GM21526 (cell line): Measurements from ENCODE around the gene INHBC.

Experiments
- ATAC-seq: cut with Tn5 transposase; IDR thresholded peaks from one replicate; pipeline ENCODE4 v1.9.1; 2021; ENCODE audit warnings: moderate library complexity; ENCODE audit not compliant: unreplicated experiment, low FRiP score

INHBC gene

DNA sequence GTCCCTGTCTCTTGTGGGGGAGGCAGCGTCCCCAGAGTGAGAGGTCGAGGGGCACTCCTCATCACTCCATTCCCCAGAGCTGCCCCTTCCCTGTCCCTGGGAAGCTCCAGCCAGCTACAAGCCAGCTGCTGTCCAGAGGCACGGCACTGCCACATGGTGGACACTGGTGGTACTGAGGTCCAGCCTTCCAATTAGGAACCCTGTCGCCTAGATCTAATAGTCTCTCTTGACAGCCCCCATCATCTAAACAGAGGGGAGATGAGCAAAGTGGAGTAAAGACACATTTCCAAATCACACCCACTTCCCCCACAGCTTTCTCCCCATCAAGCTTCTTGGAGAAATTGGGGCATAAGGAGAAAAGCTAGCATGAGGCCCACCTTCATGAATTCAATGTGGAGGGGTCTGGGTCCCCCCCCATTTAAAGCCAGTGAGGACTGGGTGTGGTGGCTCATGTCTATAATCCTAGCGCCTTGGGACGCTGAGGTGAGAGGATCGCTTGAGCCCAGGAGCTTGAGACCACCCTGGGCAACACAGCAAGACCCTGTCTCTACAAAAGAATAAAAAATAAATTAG is 18.4 kb downstream of the INHBC start:
- no peak for ATAC-seq

- no peak for ATAC-seq
Measured at GRCh38 chr12:57454213-57454565, 19.6 kb downstream of the INHBC start.

DNA sequence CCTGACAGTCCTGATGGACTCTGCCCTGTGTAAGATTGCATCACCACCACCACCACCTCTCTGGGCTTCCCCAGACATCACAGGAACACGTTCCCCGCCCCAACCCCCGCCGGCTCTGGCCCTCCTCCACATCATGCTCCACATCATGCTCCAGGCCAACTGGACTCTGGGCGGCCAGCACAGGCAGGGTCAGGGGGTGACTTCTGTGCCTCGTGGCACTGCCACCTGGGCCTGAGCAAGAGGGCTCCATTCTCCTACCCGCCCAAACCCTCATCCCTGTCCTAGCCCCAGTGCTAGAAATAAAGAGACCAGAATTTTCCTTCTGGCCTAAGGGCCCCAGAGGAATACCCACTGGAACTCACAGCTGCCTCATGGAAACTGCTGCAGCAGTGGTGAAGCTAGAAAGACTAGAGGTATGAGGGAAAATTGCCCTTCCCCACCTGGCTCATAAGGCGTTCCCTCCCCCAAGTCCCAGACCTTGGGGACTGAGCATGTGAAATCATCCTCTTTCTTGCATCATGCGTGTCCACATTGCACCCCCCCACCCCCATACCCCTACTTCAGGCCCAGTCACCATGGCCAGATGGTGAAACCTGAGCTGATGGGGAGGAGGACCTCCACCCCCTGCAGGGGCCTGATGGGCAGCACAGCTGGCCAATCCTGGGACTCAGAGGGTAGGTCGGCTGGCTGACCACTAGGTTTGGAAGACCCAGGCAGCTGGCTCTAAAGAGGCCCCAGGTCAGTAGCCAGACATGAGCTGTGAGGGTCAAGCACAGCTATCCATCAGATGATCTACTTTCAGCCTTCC is 20.2 kb downstream of the INHBC start, which contains the start of gene INHBE:
INHBE (plus strand) TSS at position 742 of the 808 bp plus-strand sequence. CDS start 230 bp downstream, outside the sequence.
- ATAC-seq: no peak

DNA sequence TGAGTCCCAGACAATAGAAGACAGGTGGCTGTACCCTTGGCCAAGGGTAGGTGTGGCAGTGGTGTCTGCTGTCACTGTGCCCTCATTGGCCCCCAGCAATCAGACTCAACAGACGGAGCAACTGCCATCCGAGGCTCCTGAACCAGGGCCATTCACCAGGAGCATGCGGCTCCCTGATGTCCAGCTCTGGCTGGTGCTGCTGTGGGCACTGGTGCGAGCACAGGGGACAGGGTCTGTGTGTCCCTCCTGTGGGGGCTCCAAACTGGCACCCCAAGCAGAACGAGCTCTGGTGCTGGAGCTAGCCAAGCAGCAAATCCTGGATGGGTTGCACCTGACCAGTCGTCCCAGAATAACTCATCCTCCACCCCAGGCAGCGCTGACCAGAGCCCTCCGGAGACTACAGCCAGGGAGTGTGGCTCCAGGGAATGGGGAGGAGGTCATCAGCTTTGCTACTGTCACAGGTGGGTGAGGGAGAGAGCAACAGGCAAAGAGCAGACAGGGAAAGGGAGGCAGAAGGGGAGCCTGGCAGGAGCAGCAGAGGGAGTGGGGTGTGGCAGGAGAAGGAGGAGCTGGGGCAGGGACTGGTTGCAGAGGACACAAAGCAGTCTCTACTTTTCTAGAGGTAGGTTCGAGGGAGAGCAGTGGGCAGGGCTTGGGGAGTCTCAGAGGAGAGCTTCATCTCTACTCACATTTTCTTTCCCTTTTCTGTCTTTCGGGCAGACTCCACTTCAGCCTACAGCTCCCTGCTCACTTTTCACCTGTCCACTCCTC is 21.0 kb downstream of the INHBC start:
- no peak for ATAC-seq

DNA sequence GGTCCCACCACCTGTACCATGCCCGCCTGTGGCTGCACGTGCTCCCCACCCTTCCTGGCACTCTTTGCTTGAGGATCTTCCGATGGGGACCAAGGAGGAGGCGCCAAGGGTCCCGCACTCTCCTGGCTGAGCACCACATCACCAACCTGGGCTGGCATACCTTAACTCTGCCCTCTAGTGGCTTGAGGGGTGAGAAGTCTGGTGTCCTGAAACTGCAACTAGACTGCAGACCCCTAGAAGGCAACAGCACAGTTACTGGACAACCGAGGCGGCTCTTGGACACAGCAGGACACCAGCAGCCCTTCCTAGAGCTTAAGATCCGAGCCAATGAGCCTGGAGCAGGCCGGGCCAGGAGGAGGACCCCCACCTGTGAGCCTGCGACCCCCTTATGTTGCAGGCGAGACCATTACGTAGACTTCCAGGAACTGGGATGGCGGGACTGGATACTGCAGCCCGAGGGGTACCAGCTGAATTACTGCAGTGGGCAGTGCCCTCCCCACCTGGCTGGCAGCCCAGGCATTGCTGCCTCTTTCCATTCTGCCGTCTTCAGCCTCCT is 21.6 kb downstream of the INHBC start:
- no peak for ATAC-seq

GRCh38 chr12:57456737-57457490 is 22.3 kb downstream of the INHBC start:
- no peak for ATAC-seq

DNA sequence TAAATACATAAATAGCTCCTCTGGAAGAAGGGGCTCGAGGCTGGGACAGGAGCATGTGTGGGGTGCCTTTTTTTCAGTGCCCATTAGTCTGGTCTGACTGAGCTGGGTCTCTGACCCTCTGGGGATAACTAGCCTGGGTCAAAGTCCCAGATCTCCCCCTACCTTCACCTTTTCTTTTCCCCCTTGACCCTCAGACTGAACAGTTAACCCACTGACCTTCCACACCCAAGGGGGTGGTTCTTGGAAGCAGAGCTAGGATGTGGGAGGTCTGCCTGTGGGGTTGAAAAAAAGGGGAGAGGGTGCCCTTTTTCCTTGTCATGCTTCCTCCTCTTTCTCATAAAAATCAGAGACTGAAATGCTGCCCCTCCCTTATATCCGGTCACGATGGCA is 24.1 kb downstream of the INHBC start:
- no peak for ATAC-seq

DNA sequence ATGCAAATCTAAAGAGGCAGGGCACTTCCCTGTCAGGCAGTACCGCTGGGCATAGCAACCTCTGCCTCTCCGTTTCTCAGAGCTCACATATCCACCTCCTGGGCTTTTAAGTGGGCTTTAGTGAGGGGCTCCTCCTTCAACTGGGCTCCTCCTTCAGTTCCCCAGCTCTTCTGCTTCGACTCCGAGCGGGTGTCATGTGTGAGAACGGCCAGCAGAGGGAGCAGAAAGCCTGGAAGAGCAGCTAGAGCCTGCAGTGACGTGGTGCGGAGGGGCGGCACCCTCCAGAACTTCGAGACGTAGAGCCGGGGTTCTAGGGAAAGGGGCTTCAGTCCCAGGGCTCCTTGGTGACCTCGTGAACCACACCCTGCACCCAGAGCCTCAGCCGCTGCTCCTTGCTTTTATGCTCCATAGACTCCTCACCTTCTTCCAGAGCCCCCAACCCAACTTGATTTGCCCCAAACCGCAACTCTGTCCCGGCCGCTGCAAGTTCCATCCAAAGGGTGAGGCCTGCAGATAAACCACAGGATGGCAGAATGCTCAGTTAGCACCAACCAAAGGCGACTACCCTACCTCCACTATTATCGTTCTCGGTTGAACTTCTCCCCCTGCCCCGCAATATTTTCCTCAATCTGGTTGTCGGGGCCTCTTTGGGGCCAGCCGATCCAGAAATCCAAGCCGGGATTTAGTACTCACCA is 24.6 kb downstream of the INHBC start:
- ATAC-seq: peak; percentile 54

- ATAC-seq: no peak
Measured at GRCh38 chr12:57459750-57460467, 25.3 kb downstream of the INHBC start, which contains the start of gene GLI1. TSS of gene GLI1 (plus strand) at chr12:57459785. CDS start at chr12:57463692, 3,907 bp downstream.

- no peak for ATAC-seq
Measured at GRCh38 chr12:57460468-57460784, 25.8 kb downstream of the INHBC start.

DNA sequence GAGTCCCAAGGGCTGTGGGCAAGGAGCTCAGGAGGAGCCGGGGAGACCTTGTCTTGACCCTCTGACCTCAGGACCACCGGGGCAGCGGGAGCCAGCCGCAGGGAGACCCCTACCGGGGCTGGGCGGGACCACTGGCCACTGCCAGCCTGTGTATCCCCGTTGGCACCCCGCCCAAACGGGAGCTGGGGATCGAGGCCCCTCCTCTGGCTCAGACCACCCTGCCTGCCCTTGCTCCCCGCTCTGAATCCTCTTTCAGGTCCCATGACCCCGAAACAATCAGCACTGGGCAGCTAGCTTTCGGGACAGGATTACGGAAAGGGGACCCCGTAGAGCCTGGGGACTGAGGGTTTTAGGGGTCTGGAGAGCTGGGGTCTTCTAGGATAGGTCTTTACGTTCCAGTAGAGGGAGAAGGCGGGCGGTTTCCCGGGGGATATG is 26.3 kb downstream of the INHBC start:
- ATAC-seq: no peak

DNA sequence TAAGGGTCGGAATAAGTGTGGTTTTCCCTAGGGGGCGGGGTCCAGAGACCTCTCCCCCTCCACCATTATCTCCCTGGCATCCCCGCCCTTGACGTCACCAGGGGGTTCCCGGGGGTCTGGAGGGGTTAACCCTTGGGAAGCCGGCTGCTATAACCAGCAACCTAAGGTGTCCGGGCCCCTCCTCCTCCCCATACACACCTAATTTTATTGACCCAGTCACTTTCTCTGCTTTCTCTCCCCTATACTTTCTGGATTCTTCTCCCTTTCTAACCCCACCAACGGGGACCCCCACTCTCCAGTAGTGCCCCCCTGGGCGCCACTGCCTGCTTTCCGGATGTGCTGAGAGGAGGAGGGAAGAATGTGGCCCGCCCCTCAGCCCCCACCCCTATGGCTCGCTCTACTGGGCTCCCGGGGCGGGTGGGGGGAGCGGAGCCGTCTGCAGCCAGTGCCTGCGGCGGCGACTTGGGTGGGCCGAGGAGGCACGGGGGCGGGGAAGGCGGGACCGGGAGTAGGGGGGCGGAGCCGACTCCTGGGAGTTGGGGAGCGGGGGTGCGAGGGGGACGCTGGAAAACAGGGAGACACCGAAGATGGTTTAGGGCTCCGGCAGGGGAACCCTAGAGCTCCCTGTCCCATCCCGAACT is 26.8 kb downstream of the INHBC start:
- no peak for ATAC-seq

DNA sequence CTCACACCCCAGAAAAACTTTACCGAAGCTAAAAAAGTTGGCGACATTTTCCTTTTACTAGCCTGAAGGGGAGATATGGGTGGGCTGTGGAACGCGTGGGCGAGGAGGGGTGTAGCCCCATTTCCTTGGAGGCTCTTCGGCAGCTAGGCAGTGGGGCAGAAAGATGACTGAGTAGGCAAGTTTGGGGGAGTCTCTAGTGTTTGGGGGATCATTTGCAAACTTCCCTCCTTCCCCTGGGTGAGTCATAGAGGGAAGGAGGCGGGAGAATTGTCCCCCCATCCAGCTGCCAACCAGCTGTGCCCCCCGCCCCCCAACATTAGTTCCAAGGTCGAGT is 27.3 kb downstream of the INHBC start:
- no peak for ATAC-seq

DNA sequence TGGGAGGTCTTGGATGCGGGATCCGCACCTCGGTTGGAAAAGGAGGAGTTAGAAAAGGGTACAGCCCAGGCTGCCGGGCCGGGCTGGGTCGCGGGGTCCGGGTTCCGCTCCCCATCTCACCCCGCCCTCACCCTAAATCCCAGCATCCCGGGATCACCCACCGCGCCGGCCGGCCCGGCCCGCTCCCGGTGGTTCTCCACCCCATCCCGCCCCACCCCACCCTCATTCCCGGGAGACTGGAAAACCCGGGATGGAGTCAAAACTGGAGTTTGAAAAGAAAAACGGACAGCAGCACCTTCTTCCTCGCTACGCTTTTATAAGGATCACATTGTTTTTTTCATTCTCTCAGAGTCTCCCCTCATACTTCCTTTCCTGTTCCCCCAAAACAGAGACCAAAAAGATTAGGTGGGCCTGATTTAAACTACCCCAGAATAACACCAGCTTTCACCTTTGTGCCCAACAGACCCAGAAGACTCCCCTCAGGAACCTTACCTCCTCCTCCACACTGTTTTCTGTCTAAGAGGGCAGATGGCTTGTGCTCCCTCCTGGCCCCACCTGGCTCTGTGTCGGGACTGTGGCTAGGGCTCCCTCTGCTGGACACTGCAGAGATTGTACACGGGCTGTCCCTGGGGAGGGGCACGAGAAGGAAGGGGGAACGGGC is 27.8 kb downstream of the INHBC start:
- ATAC-seq: peak; percentile 69

DNA sequence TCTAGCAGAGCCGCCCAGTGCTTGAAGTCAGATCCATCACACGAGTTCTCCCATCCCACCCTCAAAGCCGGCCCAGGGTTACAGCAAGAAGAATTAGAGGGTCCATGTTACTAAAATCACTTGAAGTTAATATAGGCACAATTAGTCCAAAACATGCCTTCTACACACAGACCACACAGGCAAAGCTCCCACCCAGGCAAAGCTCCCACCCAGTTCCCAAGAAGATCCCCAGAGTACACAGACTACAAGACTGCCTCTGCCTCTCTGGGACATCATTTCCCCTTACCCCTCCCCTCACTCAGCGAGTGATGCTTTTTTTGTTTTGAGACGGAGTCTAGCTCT is 28.3 kb downstream of the INHBC start:
- no peak for ATAC-seq

- ATAC-seq: no peak
Measured at GRCh38 chr12:57464569-57464968, 30.0 kb downstream of the INHBC start.

DNA sequence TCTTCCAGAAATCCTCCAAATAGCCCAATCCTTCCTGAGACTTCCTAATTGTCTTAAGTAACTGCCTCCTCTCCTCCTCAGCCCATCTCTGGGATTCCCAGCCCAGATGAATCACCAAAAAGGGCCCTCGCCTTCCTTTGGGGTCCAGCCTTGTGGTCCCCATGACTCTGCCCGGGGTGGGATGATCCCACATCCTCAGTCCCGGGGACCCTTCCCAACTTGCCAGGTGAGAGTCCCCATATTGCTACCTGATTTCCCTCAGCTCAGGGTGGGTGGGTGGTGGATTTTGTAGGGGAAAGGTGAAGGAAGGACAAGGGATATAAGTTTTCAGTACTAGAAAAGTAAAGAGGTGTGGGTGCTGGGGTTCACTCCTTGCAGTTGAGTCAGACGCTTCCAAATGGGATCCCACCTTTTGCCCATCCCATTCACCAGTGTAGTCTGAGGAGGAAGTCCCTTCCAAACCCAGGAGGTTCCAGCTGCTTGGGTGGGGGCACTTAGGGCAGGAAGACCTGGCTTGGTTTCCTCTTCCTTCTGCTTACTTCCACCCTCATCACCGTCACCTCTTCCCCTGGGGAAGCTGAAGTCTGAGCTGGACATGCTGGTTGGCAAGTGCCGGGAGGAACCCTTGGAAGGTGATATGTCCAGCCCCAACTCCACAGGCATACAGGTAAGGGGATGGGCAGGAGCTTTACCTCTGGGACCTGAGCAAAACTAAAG is 30.6 kb downstream of the INHBC start:
- ATAC-seq: no peak
